ENCODE results near the gene DBNDD2.

DBNDD2 gene

GRCh38 chr20:45387274-45387673 lies 20.8 kb upstream of the DBNDD2 start:
- no peak for DNase-seq

DNA sequence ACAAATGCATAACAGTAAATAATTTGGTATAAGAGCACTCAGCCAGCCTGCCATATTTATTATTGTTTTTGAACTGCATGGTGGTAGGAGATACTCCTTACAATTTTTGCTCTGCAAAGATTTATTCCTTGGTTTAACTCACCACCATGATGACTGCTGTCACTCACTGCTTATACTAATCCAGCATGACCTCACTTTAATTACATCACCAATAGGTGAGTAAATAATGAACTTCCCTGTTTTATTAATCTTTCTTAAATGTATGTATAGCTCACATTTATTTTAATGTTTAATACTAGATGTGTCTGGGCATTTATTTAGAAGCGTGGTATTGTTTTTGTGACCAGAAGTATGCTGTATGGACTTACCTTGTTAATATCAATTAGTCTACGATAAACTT lies 17.2 kb upstream of the DBNDD2 start:
- no peak for DNase-seq

DNA sequence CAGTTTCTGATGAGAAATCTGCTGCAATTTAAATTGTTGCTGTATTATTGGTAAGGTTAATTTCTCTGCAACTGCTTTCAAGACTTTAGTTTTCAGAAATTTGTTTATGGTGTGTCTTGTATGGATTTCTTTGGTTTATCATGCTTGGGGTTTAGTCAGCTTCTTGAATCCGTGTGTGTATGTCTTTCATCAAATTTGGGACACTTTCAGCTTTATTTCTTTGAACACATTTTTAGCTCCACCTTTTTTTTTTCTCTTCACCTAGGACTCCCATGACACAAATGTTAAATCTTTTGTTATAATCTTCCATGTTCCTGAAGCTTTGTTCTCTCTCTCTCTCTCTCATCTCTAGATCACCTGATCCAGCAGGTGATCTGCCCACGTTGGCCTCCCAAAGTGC lies 16.5 kb upstream of the DBNDD2 start:
- no peak for DNase-seq

GRCh38 chr20:45392733-45393132 lies 15.4 kb upstream of the DBNDD2 start:
- no peak for DNase-seq

DNA sequence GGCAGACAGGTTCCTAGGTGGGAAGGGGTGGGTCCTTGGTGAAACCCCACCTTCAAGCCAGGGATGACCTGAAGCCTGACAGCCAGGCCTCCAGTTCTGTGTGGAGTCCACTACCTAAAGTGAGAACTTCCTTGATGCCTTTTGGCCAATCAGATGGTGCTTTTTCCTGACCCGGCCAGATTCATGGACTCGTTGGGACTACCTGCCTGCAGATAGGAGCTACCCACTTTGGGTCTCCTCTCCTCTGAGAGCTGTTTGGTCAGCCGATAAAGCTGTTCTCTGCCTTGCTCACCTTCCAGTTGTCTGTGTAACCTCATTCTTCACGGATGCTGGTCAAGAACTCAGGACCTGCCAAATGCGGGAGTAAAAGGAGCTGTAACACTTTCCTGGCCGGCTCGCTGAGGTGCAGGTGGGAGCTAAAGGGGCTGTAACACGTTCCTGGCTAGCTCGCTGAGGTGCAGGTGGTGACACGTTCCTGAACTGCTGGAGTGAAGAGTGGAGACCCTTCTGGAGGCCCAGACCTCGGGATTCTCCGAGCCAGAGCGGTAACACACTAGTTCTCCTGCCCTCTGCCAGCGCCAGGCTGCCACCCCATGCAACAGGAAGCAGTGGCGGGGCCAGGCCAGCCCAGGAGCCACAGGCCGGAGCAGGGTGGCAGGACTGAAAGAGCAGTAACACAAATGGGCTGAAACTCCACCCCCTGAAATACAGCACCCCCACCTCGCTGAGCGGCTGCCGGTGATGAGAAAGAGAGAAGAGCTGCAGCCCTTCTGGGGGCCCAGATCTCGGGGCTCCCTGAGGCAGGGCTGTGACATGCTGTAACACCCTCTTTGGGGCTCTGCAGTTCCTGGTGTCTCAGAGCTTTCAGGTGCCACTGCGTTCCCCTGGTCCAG lies 13.6 kb upstream of the DBNDD2 start:
- no peak for DNase-seq

- DNase-seq, result no peak
Observed at GRCh38 chr20:45395114-45395415, 13.0 kb upstream of the DBNDD2 start.

GRCh38 chr20:45399018-45399417 lies 9.1 kb upstream of the DBNDD2 start:
- no peak for DNase-seq

DNA sequence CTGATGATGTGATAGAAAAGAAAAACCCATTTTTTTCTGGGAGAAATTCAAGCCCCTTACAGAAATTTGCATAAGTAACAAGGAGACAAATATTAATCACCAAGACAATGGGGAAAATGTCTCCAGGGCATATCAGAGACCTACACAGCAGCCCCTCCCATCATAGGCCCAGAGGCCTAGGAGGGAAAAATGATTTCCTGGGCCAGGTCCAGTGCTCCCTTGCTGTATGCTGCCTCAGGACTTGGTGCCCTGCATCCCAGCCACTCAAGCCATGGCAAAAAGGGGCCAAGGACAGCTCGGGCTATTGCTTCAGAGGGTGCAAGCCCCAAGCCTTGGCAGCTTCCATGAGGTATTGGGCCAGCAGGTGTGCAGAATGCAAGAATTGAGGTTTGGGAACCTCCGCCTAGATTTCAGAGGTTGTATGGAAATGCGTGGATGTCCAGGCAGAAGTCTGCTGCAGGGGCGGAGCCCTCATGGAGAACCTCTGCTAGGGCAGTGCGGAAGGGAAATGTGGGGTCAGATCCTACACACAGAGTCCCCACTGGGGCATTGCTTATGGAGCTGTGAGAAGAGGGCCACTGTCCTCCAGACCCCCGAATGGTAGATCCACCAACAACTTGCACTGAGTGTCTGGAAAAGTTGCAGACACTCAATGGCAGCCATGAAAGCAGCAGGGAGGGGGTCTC lies 7.6 kb upstream of the DBNDD2 start:
- no peak for DNase-seq

DNA sequence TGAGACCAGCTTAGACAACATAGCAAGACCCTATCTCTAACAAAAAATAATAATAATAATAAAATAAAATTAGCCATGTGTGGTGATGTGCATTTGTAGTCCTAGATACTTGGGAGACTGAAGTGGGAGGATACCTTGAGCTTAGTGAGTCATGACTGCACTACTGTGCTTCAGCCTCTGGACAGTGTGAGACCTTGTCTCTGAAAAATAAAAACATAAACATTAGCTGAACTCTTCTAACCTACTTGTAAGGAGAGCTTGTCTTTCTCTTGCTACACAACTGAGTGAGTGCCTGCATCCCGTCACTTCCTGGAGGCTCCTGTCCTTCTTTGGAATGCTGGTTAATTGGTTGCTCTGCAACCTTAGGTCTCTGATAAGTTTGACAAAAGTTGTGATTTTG lies 5.1 kb upstream of the DBNDD2 start:
- no peak for DNase-seq

GRCh38 chr20:45404438-45404837 lies 3.7 kb upstream of the DBNDD2 start:
- no peak for DNase-seq

DNA sequence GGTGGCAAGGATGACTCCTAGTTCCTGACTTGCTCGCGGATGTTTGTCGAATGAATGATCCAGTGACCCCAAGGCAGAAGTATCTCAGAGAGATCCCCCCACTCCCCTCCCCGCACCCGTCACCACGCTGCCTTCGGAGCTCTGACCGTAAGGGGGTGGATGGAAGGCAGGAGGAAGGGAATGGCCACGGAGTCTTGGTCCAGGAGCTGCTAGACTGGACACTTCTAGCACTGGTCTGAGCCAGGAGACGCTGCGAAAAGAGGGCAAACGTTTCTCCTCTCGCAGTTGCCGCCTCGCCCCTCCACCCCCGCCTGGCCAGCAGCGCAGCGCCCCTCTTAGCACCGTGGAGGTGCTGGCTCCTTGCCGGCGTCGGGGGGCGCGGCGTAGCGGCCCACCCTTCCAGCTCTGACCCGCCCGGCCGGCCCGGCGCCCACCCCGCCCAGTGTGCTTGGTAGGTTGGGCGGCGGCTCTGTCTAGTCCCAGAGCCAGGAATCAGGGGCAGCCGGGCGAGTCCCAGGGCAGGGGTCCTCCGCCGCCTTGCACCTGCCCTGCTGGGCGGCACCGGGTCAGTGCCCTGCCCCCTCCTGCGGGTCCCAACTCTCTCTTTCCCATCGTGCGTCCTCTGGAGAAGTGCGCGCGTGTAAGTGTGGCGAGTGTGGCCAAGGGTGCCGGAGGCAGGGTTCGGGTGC lies 2.4 kb upstream of the DBNDD2 start:
- DNase-seq, result no peak

DNA sequence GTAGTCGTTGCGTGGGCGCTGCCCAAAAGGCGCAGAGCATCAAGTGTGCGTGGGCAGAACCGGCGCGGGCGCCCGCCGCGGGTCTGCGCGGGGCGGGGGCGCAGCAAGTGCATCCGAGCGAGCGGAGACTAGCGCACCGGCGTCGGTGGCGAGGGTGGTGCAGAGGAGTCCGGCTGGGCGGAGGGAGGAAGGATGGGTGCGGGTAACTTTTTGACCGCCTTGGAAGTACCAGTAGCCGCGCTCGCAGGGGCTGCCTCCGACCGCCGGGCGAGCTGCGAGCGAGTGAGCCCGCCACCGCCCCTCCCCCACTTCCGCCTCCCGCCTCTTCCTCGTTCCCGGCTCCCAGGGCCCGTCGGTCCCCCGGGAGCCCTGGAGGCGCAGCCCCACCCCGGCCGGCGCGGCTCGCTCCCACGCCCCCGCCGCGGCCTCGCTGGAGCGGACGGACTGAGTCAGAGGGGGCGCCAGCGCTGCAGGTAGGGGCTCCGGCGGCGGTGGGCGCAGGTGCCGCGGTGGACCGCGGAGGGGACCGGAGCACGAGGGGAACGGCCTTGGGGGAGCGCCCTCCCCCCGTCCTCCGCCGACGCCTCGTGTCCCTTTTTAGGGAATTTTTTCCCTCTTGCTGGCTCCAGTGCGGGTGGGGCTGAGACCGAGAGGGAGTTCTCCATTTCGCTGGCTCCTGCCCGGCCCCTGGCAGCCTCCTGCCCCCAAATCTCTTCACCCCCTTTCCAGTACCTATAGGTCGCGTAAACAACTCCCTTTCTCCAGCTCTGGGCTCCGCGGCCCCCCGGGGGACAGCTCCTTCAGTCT lies 1.6 kb upstream of the DBNDD2 start:
- DNase-seq, result peak; percentile 32

DNA sequence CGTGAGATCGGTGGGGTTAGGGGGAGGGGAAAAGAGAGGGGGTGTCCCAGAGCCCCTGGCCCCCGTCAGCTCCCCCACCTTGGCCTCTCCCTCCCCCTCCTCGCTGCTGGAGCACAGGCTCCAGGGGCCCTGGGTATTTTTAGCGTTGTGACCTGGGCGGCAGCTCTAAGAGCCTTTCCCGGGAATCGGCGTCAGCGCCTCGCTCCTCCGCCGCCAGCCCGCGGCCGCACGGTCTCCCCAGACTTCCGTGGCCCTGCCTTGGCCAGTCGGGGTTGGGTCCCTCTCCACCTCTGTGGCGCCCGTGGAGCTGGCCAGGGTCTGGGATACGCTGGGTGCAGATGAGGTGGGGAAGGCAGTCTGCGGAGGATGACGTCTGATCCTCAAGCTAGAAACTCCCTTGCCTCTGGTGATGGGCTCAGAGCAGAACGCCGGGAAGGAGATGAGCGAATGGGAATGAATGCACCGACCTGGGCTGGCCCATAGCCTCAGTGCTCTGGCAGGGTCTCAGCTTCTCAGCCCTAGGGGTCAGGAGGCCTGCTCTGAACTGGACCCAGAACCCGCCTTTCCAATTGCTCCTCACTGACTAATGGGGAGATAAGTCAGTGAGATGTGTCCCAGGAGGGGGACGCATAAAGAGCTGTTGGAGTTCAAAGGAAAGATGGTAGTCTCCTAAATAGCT lies 883 bp upstream of the DBNDD2 start:
- no peak for DNase-seq

DNA sequence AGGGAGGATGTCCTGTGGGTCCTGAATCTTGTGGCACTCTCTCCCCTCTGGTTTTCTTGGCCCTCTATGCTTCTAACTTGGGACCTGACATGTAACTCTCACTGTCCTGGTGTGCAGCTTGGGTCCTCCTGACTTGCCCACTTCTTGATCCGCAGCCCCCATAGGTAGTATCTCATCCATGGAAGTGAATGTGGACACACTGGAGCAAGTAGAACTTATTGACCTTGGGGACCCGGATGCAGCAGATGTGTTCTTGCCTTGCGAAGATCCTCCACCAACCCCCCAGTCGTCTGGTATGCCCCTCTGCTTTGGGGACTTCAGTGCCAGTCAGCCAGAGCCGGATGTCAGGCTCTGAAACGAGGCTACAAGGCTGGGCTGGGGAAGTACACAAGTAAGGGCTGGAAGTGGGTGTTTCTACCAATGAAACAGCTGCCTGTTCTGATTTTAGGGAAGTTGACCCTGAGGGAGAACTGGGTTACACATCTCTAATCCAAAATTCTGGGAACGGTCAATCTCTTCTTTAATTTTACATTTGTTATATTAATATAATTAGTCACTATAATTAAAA lies 641 bp downstream of the DBNDD2 start:
- DNase-seq, result no peak

DNA sequence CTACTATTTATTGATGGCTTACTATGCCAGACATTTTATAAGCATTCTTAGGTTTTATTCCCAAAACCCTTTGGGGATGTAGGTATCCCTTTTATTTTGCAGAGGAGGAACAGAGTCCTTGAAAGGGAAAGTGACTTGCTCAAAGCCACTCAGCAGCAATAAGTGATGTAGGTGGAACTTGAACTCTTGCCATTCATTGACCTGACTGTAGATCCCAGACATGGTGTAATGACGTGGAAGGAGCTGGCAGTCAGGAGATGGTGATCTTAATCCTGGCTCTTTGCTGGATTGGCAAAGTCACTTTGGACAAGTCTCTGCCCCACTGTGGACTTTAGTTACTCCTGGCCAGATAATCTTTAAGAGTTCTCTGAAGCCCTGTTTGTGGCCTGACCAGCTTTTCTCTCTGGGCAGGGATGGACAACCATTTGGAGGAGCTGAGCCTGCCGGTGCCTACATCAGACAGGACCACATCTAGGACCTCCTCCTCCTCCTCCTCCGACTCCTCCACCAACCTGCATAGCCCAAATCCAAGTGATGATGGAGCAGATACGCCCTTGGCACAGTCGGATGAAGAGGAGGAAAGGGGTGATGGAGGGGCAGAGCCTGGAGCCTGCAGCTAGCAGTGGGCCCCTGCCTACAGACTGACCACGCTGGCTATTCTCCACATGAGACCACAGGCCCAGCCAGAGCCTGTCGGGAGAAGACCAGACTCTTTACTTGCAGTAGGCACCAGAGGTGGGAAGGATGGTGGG lies 1.6 kb downstream of the DBNDD2 start:
- DNase-seq, result no peak

- DNase-seq, result no peak
Observed at GRCh38 chr20:45410887-45411286, 2.8 kb downstream of the DBNDD2 start.

GRCh38 chr20:45412653-45413052 lies 4.6 kb downstream of the DBNDD2 start:
- DNase-seq, result no peak

GRCh38 chr20:45413479-45413878 lies 5.4 kb downstream of the DBNDD2 start:
- DNase-seq, result no peak

DNA sequence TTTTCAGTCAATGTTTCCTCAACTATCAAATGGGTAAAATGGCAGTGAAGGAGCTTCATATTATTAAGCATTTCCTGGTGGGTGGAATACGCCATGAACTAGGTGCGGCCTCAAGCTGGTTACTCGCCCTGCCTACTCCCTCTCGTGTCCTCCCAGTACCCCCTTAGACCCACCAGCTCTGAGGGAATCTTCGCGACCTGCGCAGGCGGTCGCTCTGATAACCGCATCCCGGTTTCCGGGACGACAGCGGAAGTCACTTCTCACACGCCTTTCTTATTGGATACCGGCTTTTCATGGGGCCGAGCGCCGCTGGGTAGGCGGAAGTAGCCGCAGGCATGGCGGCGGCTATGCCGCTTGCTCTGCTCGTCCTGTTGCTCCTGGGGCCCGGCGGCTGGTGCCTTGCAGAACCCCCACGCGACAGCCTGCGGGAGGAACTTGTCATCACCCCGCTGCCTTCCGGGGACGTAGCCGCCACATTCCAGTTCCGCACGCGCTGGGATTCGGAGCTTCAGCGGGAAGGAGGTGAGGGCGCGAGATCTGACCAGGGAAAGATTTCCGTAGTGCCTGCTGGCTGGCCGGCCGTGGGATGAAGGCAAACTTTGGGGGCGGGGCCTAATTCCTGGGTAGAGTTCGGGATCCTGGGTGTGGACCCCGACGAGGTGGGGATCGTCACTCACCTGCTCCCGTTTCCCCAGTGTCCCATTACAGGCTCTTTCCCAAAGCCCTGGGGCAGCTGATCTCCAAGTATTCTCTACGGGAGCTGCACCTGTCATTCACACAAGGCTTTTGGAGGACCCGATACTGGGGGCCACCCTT lies 7.9 kb downstream of the DBNDD2 start, which contains the start of gene PIGT:
Gene PIGT (plus strand): TSS at position 320 of the 816 bp plus-strand sequence. CDS start 16 bp downstream, at position 336.
- peak; percentile 91 for DNase-seq

DNA sequence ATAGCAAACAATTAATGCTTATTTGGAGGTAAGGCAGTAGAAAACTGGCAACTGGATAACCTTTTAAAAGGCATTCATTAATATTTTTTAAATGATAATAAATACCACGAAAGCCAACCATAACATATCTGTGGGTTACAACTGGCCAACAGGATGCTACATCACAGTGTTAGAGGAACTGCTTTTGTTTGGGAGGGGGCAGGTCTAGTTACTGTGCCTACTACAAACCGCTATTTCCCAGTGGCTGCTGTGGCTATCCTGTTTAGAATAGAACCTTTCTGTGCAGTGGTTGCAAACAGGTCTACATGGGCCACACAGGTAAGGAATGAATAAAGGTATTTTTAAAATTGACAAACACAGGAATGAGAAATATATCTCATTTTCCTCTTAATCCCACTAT lies 8.8 kb downstream of the DBNDD2 start:
- DNase-seq, result no peak
